CD4-positive, alpha-beta T cell (primary cell): ENCODE results near the gene FAM110D. TPM values are rescaled to one million over a fixed set of nuclear protein-coding genes. Genes with fewer than 3 reads are reported as not detected.

Experiments used
- ATAC-seq: fragments of 200-7000 bp; cut with Tn5 transposase; one replicate; pipeline ENCODE4 v1.10.0; 2022; ENCODE audit warnings: mild to moderate bottlenecking; ENCODE audit not compliant: poor library complexity
- CTCF ChIA-PET: fragments of 350-600 bp; sonication (Branson Sonifier 250); formaldehyde crosslinking; loops from one replicate; lab custom pipeline; 2021; ENCODE audit warnings: antibody characterized with exemption, inconsistent platforms; lab: Charles Lee
- POLR2A ChIA-PET: fragments of 350-600 bp; sonication (Branson Sonifier 250); formaldehyde crosslinking; loops from one replicate; lab custom pipeline; 2021; ENCODE audit warnings: antibody characterized with exemption, inconsistent platforms; lab: Charles Lee
- DNase-seq, 14 experiments: peaks; one replicate each; pipeline ENCODE4 v3.0.0-alpha.2; 2013 to 2020; ENCODE audit warnings: mixed read lengths in 2 of 14
- H3K27ac ChIP-seq, 2 donors: one replicate each; pipeline versions ENCODE4 v1.5.1 to v1.7.0; 2013; ENCODE audit warnings: low read length in 2 of 2, low read depth in 1 of 2, mild to moderate bottlenecking in 1 of 2
- H3K27me3 ChIP-seq, 2 experiments: 1 replicate in 1 of 2; 2 replicates in 1 of 2; pipeline versions ENCODE4 v1.6.1 to v1.7.0; 2013; ENCODE audit warnings: low read length in 2 of 2, control low read depth in 1 of 2, mild to moderate bottlenecking in 1 of 2, moderate library complexity in 1 of 2; ENCODE audit not compliant: insufficient read depth in 2 of 2, control insufficient read depth in 1 of 2
- H3K36me3 ChIP-seq: one replicate; pipeline ENCODE4 v1.6.1; 2013; ENCODE audit warnings: low read length, control low read depth; ENCODE audit not compliant: insufficient read depth
- H3K4me1 ChIP-seq: one replicate; pipeline ENCODE4 v1.6.1; 2013; ENCODE audit warnings: low read length, control low read depth; ENCODE audit not compliant: insufficient read depth
- H3K4me3 ChIP-seq: one replicate; pipeline ENCODE4 v1.5.1; 2013; ENCODE audit warnings: mild to moderate bottlenecking, low read length, moderate library complexity
- H3K9me3 ChIP-seq, 2 experiments: 1 replicate in 1 of 2; 2 replicates in 1 of 2; pipeline versions ENCODE4 v1.6.1 to v1.7.0; 2013; ENCODE audit warnings: low read length in 2 of 2, mild to moderate bottlenecking in 2 of 2, control low read depth in 1 of 2, moderate library complexity in 1 of 2; ENCODE audit not compliant: control insufficient read depth in 1 of 2, insufficient read depth in 1 of 2
- H3K27ac Mint-ChIP-seq: one replicate; pipeline ENCODE4 v1.8.0; 2020; ENCODE audit warnings: mixed read lengths
- H3K27me3 Mint-ChIP-seq: one replicate; pipeline ENCODE4 v1.8.0; 2021; ENCODE audit warnings: mixed read lengths
- H3K36me3 Mint-ChIP-seq: one replicate; pipeline ENCODE4 v1.8.0; 2021; ENCODE audit warnings: low read depth, mixed read lengths
- H3K4me1 Mint-ChIP-seq: one replicate; pipeline ENCODE4 v1.8.0; 2021; ENCODE audit warnings: low read depth, mixed read lengths
- H3K4me3 Mint-ChIP-seq: one replicate; pipeline ENCODE4 v1.8.0; 2020; ENCODE audit warnings: mild to moderate bottlenecking, mixed read lengths
- H3K9me3 Mint-ChIP-seq: one replicate; pipeline ENCODE4 v1.8.0; 2020; ENCODE audit warnings: mixed read lengths
- CTCF ChIP-seq: fragments of 200-600 bp; IDR thresholded peaks from one replicate; pipeline ENCODE4 v1.8.0; 2022; ENCODE audit warnings: antibody characterized with exemption, mild to moderate bottlenecking
- intact Hi-C, 2 experiments: fragments of 100-400 bp; cut with DNase I in 1 of 2; cut with micrococcal nuclease in 1 of 2; formaldehyde crosslinking; loops; one replicate each; pipeline versions ENCODE4 v1.15.1 to v1.9.0; 2023 to 2025; cut with DNase I, micrococcal nuclease
- total RNA-seq, 174 experiments: library from RNA in 2 of 174; stranded (reverse) in 2 of 174; gene quantifications; one replicate each; pipeline ENCODE4 v1.2.3 and lab custom pipeline; 2021 to 2026

Gene FAM110D
- total RNA-seq, 2 experiments from 2014 or later, result not detected

GRCh38 chr1:26156285-26157038 lies 2.4 kb upstream of the FAM110D start:
- peaks cover 48% of the 10 kb centered on the region for H3K27me3 Mint-ChIP-seq
- H3K9me3 Mint-ChIP-seq, result no peaks in the 10 kb centered on the region
- DNase-seq (no peak), ATAC-seq (peak; percentile 58)
- ChIA-PET POLR2A (interaction anchor here (1.2 kb wide), 1 partner anchor 13 kb away, joined by 4 read pairs; the partner anchor contains the start of gene ZNF593), CTCF (interaction anchor here (1.4 kb wide), 1 partner anchor 12 kb away, joined by 4 read pairs; no protein-coding TSS in a partner anchor)
- no peaks in the 10 kb centered on the region for H3K36me3 ChIP-seq
- H3K27ac ChIP-seq, result no peak overlapping the region
- H3K4me3 Mint-ChIP-seq, result no peak overlapping the region
- no peak overlapping the region for H3K27ac Mint-ChIP-seq
- no peak for TF ChIP-seq CTCF
- intact Hi-C loops, result no loop called here
- no peaks in the 10 kb centered on the region for H3K36me3 Mint-ChIP-seq
- no peaks in the 10 kb centered on the region for H3K4me1 Mint-ChIP-seq
- H3K27me3 ChIP-seq, result peaks cover 20 to 29% of the 10 kb centered on the region in 2 experiments
- no peaks in the 10 kb centered on the region for H3K9me3 ChIP-seq
- H3K4me1 ChIP-seq, result peaks cover 9% of the 10 kb centered on the region
- no peak overlapping the region for H3K4me3 ChIP-seq

- ChIA-PET POLR2A (no interaction called here), CTCF (interaction anchor here (1.4 kb wide), 1 partner anchor 13 kb away, joined by 4 read pairs; no protein-coding TSS in a partner anchor)
- ATAC-seq, result no peak
- Histone ChIP-seq H3K36me3 (no peaks in the 10 kb centered on the region), H3K27me3 (peaks cover 26 to 41% of the 10 kb centered on the region in 2 experiments), H3K4me1 (peaks cover 20% of the 10 kb centered on the region), H3K4me3 (no peak overlapping the region), H3K27ac (no peak overlapping the region), H3K9me3 (no peaks in the 10 kb centered on the region)
- Mint-ChIP-seq H3K9me3 (no peaks in the 10 kb centered on the region), H3K4me1 (peaks cover 5% of the 10 kb centered on the region), H3K27me3 (peaks cover 55% of the 10 kb centered on the region), H3K36me3 (no peaks in the 10 kb centered on the region), H3K27ac (no peak overlapping the region), H3K4me3 (no peak overlapping the region)
- intact Hi-C loops, result no loop called here
- TF ChIP-seq CTCF, result no peak
- DNase-seq, result no peak
These were observed 490 bp upstream of the FAM110D start for GRCh38 chr1:26158271-26158907.

- no peak for DNase-seq
- no peak for ATAC-seq
- no peaks in the 10 kb centered on the region for H3K36me3 Mint-ChIP-seq
- CTCF ChIA-PET, result interaction anchor here (0.8 kb wide), 1 partner anchor 15 kb away, joined by 4 read pairs; no protein-coding TSS in a partner anchor
- Histone ChIP-seq H3K4me1 (peaks cover 31% of the 10 kb centered on the region), H3K27me3 (peaks cover 30 to 44% of the 10 kb centered on the region in 2 experiments), H3K9me3 (no peaks in the 10 kb centered on the region), H3K4me3 (no peak overlapping the region), H3K27ac (no peak overlapping the region), H3K36me3 (no peaks in the 10 kb centered on the region)
- H3K27me3 Mint-ChIP-seq, result peaks cover 51% of the 10 kb centered on the region
- no peak overlapping the region for H3K27ac Mint-ChIP-seq
- TF ChIP-seq CTCF, result no peak
- peaks cover 5% of the 10 kb centered on the region for H3K4me1 Mint-ChIP-seq
- intact Hi-C loops, result loop anchor here in 1 of 2 experiments (10.0 kb wide), 2 partner anchors 205 to 235 kb away; no protein-coding TSS in a partner anchor
- POLR2A ChIA-PET, result no interaction called here
- H3K9me3 Mint-ChIP-seq, result no peaks in the 10 kb centered on the region
- peak overlapping the region; percentile 51 for H3K4me3 Mint-ChIP-seq
These were observed 812 bp downstream of the FAM110D start for GRCh38 chr1:26159743-26160039.
